Stimulated activated CD4-positive, alpha-beta T cell treated with anti-CD3 and anti-CD28 coated beads, Interleukin-15, amount 100 ng/mL, for 48 hours (primary cell): Measurements from ENCODE around the gene GTF3C5.
"Not testable (repeated sequence)": the region's sequence is repeated elsewhere in the genome, so short reads cannot be mapped to it uniquely, and the experiment has no call there.

Experiments
- DNase-seq, 2 donors: peaks; one replicate each; pipeline ENCODE4 v3.0.0-alpha.2; 2020; ENCODE audit warnings: low read depth in 2 of 2

The GTF3C5 gene

GRCh38 chr9:133070500-133070961 lies 39.7 kb downstream of the GTF3C5 start:
- DNase-seq = not testable (repeated sequence)

GRCh38 chr9:133070985-133071384 lies 40.2 kb downstream of the GTF3C5 start:
- DNase-seq = not testable (repeated sequence)

GRCh38 chr9:133071484-133072150 lies 40.8 kb downstream of the GTF3C5 start:
- no peak for DNase-seq

- not testable (repeated sequence) for DNase-seq
Observed at GRCh38 chr9:133072210-133072609, 41.4 kb downstream of the GTF3C5 start.

- no peak for DNase-seq
Observed at GRCh38 chr9:133073086-133074014, 42.6 kb downstream of the GTF3C5 start.

GRCh38 chr9:133074111-133074651 lies 43.4 kb downstream of the GTF3C5 start:
- DNase-seq = no peak

GRCh38 chr9:133075925-133076630 lies 45.3 kb downstream of the GTF3C5 start:
- no peak for DNase-seq

- DNase-seq = no peak
Observed at GRCh38 chr9:133076691-133077090, 45.9 kb downstream of the GTF3C5 start.

GRCh38 chr9:133078486-133078885 lies 47.7 kb downstream of the GTF3C5 start:
- DNase-seq = no peak

GRCh38 chr9:133080161-133080560 lies 49.4 kb downstream of the GTF3C5 start:
- no peak for DNase-seq

GRCh38 chr9:133080786-133081779 lies 50.3 kb downstream of the GTF3C5 start:
- not testable (repeated sequence) for DNase-seq

GRCh38 chr9:133081957-133082644 lies 51.3 kb downstream of the GTF3C5 start:
- DNase-seq = not testable (repeated sequence)

- not testable (repeated sequence) for DNase-seq
Observed at GRCh38 chr9:133083688-133084087, 52.9 kb downstream of the GTF3C5 start.

- not testable (repeated sequence) for DNase-seq
Observed at GRCh38 chr9:133086212-133086860, 55.5 kb downstream of the GTF3C5 start.

- no peak for DNase-seq
Observed at GRCh38 chr9:133086894-133087293, 56.1 kb downstream of the GTF3C5 start.

GRCh38 chr9:133087429-133088145 lies 56.8 kb downstream of the GTF3C5 start:
- DNase-seq = no peak

- DNase-seq = no peak
Observed at GRCh38 chr9:133088146-133088750, 57.5 kb downstream of the GTF3C5 start.

GRCh38 chr9:133088756-133089155 lies 58.0 kb downstream of the GTF3C5 start:
- no peak for DNase-seq
